Frontal cortex (tissue), 4 donors: ENCODE data around the gene ZNF774. TPM values are rescaled to one million over a fixed set of nuclear protein-coding genes. Genes with fewer than 3 reads are reported as not detected.

Experiments
- DNase-seq, 2 donors: peaks; one replicate each; pipeline ENCODE4 v3.0.0; 2012; ENCODE audit warnings: low spot score in 2 of 2
- FAIRE-seq: peaks from 2 replicates; lab custom pipeline; 2012; peaks lifted over from hg19 to GRCh38; lab: Jason Lieb, UNC
- small RNA-seq: library from RNA; depleted of rRNA; stranded (forward); fragments of <200 nt; gene quantifications from one replicate; pipeline ENCODE3, GENCODE V24; 2014
- total RNA-seq: library from RNA; depleted of rRNA; stranded (reverse); fragments of >200 nt; gene quantifications from one replicate; pipeline ENCODE4 v1.2.3, GENCODE V29; 2014
- donor health status: control.
- donor health status: control.
- donor health status: control.

Gene ZNF774
- total RNA-seq, 1 donor from 2014 or later = 4.5 TPM

DNA sequence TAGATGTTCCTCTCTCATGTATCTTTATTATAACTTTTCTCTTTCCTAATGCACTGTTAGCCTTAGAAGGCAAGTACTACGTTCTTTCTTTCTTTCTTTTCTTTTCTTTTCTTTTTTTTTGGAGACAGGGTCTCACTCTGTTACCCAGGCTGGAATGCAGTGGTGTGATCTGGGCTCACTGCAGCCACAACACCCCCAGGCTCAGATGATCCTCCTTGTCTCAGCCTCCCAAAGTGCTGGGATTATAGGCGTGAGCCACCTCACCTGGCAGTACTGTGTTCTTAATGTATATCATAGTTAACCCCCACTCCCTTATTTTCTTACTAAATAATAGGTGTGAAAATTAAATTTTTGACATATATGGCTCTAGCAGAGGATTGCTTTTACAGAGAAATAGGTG lies 59.1 kb downstream of the ZNF774 start:
- DNase-seq = no peak
- no peak for FAIRE-seq

Small RNAs within 50 kb of the gene (small RNA-seq; reads per million reads assigned to genes)
- not detected for gene NDUFA3P4

Other genes with a start within 250 kb of the ZNF774 start
- 77.9 TPM for gene IDH2, start 249.8 kb upstream of the ZNF774 start, total RNA-seq
- 35.5 TPM for gene SEMA4B, start 151.0 kb upstream of the ZNF774 start, total RNA-seq
- gene CIB1, start 118.3 kb upstream of the ZNF774 start, total RNA-seq = 3.7 TPM
- gene GDPGP1, start 118.1 kb upstream of the ZNF774 start, total RNA-seq = 4.9 TPM
- under 0.01 TPM for gene TTLL13, start 102.7 kb upstream of the ZNF774 start, total RNA-seq
- 226 TPM for gene NGRN, start 86.6 kb upstream of the ZNF774 start, total RNA-seq
- gene IQGAP1, start 36.0 kb downstream of the ZNF774 start, total RNA-seq = 44.8 TPM
- 13.9 TPM for gene CRTC3, start 177.6 kb downstream of the ZNF774 start, total RNA-seq